ENCODE results near the gene E2F6.

The E2F6 gene, protein sequence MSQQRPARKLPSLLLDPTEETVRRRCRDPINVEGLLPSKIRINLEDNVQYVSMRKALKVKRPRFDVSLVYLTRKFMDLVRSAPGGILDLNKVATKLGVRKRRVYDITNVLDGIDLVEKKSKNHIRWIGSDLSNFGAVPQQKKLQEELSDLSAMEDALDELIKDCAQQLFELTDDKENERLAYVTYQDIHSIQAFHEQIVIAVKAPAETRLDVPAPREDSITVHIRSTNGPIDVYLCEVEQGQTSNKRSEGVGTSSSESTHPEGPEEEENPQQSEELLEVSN

DNA sequence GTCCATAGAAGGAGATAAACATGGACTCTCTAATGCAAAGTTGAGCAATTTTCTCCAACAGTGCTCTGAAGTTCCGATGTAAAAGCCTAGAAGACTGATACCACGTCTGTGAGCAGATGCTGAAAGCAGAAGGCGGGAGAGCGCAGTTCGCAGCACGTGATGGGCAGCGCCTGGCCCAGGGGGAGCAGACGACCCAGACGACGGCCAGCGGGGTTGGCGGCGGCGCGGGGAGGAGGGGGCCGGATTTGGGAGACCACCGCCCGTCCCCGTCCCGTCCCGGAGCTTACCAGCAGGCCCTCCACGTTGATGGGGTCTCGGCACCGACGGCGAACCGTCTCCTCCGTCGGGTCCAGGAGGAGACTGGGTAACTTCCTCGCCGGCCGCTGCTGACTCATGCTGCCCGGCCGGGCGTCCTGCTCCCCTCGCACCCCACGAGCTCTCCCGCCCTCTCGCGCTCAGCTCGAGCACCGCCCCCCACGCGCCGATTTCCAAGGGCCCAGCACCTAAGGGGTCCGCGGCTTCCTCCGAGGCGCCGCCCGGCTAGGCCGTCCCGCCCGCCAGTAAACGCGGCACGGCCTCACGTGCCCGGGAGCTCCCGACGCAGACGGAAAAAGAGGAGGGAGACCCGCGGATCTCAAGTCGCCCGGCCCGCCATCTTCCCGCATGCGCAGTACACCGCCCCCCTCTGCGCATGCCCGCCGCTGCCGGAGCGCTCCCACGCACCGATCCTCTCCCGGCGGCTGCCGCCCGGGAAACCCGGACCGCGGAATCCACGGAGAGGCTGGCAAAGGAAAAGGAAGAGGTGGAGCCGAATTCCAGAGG lies at the start of gene E2F6:
Gene E2F6 (minus strand): TSS at position 677 of the 822 bp plus-strand sequence. CDS start 282 bp downstream, at position 395.
- peak; percentile 95 for DNase-seq

DNA sequence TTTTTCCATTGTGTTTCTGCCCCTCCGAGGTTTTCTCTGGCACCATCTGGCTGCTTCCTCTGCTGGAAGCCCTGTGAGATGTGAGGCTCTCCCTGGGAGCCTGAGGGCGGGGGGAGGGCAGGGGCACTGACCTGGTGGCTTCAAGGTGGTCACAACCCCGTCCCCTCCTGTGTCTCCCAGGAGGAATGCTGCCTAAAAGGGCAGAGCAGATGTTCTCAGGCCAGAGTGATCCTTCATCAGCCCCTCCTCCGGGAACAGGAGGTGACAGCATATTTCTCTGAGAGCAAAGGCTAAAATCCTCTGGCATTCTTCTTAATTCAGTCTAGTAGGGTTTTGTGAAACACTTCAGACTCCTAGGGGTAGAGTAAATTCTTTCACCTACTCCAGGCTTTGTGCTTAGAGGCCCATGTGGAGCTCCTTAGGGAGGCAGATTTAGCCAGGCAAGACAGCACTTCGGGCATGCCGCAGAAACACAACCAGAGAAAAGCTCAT lies 49.6 kb upstream of the E2F6 start:
- DNase-seq, result no peak

DNA sequence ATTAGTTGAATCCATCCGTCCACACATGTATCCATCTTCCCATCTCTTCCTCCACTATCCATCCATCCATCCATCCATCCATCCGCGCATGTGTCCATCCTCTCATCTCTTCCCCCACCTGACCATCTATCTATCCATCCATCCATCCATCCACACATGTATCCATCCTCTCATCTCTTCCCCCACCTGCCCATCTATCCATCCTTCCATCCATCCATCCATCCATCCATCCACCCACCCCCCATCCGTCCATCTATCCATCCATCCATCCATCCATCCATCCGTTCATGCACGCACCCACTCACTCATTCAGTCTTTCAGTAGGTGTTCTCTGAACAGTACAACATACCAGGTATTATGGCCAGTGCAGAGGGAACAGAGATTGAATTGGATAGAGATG lies 48.9 kb upstream of the E2F6 start:
- no peak for DNase-seq

DNA sequence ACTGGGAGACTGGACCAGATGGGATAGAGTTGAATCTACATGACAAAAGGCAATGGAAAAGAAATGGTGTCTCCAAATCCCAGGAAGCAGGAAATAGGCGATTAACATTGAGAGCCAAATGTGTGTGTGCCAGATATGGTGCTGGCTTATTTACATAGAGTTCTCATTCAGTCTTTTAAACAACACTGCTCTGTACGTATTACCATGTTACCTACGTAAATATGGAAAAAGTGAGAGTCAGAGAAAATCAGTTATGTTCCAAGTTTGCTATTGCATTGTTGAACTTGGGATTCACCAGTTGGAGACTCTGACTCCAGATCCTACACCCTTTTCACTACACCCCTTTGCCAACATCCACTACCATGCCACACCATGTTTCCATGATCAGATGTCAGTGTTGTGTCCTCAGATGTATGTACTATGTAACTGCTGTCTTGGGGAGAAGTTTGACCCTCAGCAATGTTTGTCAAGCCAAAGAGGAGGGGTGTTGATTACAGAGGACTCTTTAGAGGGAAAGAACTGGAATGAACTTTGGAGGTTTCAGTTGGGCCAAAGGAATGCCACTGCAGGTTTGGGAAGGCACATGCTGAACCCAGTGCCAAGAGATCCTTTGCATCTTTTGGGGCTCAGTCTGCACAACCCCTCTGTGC lies 48.2 kb upstream of the E2F6 start:
- no peak for DNase-seq

DNA sequence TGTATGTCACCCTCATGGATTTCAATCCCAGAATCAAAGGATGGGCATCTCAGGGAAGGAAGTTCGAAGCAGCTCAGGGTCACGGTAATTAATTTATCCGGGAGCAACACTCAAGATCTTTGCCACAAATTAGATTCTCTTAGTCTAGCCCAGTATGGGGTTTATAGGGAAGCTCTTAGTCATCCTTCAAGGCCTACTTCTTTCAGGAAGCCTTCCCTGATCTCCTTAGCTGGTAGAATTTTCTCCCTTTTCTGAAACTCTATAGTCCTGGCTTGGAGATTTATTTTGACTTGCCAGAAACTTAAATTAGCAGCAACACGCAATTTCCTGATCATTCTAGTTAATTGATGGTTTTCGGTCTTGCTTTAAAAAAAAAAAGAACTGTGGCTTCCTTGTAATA lies 47.4 kb upstream of the E2F6 start:
- no peak for DNase-seq

DNA sequence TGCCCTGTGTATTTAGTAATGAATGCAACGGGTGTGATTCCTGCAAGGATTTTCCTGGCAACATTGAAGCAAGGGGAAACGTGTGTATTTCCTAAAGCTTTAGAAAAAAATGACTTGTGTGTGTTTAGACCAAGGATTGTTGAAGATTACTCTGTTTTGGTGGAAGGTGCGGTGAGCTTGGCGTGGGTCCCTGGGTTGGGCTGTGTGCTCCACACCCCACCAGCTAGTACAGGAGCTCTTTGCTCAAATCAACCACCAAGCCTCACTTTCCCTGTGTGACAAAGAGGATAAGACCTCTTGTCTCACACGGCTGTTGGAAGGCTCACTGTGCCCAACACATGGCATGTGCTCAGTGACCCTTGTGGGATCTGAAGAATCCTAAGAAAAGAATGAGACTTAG lies 46.5 kb upstream of the E2F6 start:
- DNase-seq, result no peak

DNA sequence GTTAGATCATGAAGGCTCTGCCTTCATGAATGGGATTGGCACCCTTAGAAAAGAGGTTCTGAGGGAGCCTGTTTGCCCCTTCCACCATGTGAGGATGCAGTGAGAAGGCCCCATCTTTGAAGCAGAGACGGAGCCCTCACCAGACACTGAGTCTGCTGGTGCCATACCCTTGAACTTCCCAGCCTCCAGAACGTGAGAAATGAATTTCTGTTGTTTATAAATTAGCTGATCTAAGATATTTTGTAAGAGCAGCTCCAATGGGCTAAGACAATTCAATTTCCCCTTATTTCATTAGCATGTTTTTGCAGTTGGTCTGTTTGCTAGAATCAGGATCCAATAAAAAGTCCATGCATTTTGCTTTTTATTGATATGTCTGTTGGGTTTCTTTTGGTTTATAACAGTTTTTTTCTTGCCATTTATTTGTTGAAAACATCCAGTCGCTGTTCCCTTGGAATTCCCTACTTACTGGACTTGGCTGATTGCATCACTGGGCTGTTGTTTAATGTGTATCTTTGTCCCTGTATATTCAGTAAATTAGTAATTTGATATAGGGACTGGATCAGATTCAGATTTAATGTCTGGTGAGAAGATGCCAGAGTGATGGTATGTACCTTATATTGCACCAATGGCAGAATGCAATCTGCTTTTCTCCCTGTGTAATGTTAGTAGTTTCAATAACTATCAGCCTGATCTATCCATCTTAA lies 43.8 kb upstream of the E2F6 start:
- no peak for DNase-seq

DNA sequence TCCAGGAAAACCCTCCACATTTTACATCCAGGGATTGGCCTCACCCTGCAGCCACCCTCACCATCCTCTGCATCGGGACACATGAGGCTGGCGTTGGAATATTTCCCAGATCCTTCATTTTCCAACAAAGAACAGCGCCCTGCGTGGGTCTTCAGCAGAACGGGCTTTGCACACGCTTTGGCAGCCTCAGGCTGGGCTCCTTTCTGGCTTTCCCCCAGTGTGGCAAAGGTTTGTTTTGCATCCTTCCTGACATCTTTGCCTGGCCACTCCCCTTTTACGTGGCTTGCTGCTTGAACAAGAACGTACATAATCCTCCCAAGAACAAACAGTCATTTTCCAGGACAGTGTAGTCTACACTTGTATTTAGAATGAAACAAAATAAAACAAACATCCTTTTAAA lies 42.3 kb upstream of the E2F6 start:
- peak; percentile 5 for DNase-seq

DNA sequence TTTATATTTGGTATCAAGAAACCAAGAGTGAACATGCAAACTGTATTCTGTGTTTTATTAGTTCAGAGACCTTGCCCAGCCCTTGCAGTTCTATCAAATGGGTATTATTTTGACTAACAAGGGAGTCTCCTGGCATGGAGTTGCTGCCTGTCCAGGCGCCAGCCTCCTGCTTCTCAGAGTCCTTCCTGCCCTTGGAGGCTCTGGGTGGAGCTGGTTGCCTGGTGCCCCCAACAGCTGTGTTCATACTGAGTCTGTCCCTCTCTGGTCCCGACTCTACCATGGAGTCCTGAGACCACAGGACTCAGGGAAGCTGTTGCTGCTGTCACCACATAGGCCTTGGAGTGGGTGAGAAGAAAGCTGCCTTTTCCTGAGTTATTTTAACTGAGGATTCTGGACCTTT lies 41.6 kb upstream of the E2F6 start:
- no peak for DNase-seq

DNA sequence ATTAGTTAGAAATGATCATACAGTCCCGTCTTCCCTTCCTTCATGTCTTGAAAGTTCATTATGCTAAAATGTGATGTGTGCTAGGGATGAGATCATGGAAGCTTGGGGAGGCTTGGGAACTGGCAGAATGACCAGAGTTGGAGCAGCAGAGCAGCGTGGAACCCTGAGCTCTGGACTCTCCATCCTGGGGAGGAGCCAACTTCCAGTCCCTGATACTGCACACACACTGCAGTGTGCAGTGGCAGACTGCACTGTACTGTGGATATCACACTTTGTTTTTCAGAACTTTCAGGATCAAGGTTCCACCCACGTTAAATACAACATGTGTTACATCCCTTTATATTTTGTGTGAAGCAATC lies 40.6 kb upstream of the E2F6 start:
- no peak for DNase-seq

DNA sequence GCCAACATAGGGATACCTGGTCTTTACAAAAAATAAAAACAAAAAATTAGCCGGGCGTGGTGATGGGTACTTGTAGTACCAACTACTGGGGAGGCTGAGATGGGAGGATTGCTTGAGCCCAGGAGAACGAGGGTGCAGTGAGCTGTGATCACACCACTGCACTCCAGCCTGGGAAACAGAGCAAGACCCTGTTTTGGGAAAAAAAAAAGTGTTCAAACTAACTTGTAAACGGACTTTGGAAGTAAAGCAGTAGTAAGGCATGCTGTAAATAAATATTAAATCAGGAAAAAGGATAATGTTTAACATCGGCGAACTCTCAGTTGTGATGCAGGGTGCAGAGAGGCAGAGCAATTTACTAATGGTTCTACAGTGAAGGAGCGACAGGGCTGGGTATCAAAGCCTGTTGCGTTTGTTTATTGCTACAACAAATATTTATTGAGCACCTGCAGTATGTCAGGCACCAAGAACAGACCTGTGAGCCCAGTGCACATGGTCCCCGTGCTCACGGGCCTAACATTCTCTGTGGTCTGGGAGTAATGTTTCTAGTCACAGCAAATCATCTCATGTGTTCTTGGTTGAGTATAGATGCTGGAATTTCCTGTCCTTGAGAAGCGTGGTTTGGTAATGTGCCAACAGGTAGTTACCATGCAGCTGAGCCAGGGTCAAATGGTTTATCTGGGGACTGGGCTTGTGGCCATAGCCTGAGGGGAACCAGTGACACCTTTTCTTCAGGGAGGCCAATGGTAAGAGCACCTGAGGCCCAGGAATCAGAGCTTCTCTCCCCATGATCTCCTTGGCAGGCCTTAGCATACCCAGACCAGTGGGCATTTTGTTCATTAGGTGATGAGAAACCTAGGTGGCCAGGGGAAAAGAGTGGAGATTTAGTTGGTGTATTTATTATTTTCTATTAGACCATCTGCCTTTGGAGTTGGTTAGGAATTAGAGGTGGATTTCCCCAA lies 40.0 kb upstream of the E2F6 start:
- peak; percentile 59 for DNase-seq

DNA sequence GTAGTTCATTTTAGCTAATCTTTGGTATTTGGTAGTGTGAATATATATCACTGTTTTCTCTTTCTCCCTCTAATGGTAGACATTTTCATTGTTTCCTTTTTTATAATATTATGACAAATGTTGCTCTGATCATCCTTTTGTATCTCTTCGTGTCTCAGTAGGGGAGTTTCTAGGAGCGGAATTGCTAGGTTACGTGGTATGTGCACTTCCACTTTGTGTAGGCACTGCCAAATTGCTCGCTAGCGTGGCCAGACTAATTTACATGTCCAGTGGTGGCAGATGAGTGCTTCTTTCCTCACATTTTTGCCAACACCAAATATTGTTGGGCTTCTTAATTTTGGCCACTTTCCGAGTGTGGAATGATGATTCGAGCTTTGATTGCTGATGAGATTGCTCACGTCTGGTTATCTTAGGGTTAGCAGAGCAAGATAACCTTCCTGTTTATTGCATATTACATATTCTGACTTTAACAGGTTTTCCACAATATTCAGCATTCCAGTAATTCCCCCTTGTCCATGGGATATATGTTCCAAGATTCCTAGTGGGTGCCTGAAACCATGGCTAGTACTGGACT lies 37.5 kb upstream of the E2F6 start:
- DNase-seq, result peak; percentile 7

DNA sequence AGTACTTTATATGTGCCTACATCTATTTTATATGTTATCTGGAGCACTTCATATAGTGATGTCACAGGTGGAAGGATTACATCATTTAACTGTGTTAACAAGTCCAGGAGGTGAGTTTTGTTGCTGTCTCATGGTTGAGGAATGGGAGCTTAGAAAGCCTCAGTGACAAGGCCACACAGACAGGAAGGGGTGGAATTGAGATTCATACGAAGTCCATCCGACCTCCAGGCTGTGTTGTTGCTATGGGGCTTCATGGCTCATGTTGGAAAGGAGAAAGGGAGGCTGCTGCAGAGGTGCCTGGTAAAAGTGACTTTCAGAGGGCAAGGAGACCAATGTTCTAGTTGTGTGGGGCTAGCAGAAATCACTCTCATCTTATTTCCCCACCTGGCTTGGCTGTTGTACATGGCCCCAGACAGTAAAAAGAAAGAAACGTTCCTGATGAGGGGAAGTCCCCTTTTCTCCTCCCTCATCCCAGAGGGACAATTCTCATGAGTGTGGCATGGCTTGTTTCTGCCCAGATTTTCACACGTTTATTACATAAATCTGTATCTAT lies 36.9 kb upstream of the E2F6 start:
- peak; percentile 11 for DNase-seq

DNA sequence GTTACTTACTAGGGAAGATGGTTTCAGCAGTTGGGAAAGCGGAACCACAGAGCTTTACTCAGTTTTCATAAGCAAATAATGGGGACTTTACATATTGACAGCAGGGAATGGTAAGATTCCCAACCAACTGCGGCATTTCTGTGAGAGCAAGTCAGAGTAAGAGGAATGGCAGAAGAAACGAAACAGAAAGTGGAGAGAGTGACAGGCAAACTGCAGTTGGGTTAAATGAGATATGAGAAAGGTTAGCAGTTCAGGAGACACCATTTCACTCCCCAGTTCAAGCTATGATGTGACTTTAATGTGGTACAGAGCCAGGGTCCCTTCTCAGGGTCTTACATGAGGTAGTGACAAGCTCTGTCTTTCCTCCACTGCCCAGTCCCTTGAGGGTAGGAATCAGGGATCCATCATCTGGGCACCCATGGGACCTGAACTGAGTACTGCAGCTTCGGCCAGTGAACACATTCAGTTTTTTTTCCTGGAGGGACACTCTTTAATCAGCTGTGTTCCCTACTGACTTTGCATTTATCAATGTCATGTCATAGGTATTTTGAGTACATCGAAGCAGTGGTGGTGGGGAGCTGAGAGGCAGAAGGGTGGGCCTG lies 34.8 kb upstream of the E2F6 start:
- DNase-seq, result no peak

DNA sequence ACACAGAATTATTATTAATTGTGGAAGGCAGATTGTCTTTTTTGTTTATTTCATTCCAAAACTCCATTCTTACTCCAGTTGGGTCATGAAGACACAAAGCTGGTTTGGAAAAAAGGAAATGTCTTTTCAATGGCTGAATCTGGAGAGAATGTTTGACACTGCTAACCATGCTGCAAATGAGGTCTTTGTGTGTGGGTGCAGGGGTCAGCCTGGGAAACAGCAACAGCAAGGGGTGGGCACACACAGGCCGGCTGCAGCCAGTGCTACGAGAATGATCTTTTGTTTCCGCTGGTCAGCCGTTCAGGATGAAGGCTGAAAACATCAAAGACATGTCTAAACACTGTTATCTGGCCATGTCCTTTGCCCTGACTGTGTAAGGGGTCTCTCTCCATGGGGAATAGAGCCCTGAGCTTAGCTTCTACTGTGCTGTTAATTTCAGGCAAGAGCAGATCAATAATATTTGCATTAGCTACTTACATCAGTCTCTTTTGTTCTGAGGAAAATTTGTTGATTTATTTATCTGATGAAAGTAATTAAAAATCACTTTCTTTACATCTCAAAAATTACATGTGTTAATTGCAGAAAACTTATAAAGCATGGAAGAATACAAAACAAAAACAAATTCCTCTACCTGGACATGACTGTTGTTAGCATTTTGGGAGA lies 33.3 kb upstream of the E2F6 start:
- no peak for DNase-seq

DNA sequence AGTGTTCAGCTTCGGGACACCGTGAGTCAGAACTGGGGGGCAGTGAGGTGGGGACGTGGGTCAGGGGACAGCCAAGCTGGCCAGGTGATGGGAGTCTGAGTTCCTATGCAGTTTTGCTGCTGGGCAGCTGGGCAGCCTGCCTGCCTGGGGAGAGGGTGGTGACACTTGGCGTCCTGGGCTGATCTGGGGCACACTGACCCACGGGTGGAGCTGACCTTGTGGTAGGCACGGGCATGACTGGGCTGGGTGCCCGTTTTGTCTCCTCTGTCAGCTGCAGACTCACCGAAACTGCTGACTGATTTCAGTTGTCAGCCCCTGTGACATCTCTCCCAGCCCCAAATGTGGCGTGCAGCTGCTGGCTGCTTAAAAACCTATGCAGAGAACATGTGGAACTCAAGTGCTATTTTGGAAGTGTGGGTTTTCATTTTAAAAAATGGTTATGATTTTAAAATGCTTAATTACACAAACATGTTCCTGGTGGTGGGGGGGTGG lies 32.6 kb upstream of the E2F6 start:
- DNase-seq, result no peak

DNA sequence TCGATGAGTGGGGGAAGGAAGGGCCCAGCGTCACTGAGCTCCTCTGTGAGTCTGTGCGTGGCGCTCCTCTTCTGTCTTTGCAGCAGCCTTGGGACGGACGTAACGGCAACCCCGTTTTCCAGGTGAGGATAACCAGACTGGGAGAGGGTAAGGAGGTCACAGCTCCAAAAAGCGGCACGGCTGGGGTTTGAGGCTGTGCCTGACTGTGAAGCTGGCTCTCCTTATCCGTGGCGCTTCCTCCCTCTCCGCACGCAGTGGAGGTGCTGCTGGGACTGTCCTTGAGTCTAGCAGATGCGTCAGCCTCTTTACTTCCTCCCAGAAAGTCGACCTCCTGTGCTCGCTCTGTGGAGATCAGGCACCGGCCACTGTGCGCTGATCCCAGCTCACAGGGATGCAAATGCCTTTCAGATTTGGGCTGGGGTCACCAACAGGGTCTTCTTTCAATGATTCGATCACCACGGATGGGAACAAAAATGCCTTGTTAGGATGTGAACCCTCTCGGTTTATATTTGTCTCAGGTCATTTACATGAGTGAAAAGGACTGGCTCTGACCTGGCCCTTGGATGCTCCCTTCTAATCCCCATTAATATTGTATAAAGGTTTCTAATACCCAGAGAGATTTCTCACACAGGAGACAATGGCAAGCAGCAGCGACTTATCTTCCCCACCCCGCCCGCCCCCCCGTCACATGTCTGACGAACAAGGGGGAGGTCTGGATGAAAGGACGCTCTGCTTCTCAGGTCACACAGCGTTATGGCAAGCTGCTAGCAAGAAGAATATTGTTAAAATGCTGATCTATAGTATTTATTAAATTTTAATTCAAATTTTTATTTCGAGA lies 30.1 kb upstream of the E2F6 start:
- no peak for DNase-seq

DNA sequence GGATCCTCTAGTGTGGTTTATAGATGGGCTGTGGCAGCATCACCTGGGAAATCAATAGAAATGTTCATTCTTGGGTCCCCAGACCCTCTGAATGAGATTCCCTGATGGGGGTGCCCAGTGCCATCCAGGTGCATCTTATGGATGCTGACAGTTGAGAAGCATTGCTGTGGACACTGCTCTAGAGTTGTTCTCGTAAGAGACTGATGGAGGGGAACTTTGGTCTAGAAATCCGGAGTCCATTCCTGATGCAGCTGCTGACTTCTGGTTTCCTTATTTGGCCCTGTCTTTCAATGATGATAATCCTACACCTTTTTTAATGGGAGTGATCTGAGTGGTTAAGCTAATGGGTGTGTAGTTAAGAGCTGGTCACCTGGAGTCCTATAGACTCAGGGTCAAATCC lies 28.3 kb upstream of the E2F6 start:
- DNase-seq, result no peak

DNA sequence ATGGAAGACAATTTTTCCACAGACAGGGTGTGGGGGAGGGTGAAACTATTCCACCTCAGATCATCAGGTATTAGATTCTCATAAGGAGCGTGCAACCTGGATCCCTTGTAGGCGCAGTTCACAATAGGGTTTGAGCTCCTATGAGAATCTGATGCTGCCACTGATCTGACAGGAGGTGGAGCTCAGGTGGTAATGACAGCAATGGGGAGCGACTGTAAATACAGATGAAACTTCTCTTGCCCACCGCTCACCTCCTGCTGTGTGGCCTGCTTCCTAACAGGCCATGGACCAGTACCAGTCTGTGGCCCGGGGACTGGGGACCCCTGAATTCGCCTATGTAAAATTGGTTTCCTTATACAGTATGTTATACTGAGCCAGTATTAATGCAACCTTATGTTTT lies 27.3 kb upstream of the E2F6 start:
- DNase-seq, result no peak

All from DMS53 (cell line).